GM21423 (cell line): ENCODE results near the gene TPI1.
"Not testable (repeated sequence)": the region's sequence is repeated elsewhere in the genome, so short reads cannot be mapped to it uniquely, and the experiment has no call there.

Source experiments
- ATAC-seq: cut with Tn5 transposase; IDR thresholded peaks from one replicate; pipeline ENCODE4 v1.9.1; 2021; ENCODE audit warnings: mild to moderate bottlenecking, moderate library complexity; ENCODE audit not compliant: unreplicated experiment

TPI1 gene

GRCh38 chr12:6866920-6867412 is 365 bp upstream of the TPI1 start:
- ATAC-seq = no peak

- no peak for ATAC-seq
Measured at GRCh38 chr12:6868211-6869048, 1.1 kb downstream of the TPI1 start.

- no peak for ATAC-seq
Measured at GRCh38 chr12:6869049-6870021, 2.0 kb downstream of the TPI1 start.

- not testable (repeated sequence) for ATAC-seq
Measured at GRCh38 chr12:6870304-6870703, 3.0 kb downstream of the TPI1 start.

- ATAC-seq = no peak
Measured at GRCh38 chr12:6871052-6871957, 4.0 kb downstream of the TPI1 start.

DNA sequence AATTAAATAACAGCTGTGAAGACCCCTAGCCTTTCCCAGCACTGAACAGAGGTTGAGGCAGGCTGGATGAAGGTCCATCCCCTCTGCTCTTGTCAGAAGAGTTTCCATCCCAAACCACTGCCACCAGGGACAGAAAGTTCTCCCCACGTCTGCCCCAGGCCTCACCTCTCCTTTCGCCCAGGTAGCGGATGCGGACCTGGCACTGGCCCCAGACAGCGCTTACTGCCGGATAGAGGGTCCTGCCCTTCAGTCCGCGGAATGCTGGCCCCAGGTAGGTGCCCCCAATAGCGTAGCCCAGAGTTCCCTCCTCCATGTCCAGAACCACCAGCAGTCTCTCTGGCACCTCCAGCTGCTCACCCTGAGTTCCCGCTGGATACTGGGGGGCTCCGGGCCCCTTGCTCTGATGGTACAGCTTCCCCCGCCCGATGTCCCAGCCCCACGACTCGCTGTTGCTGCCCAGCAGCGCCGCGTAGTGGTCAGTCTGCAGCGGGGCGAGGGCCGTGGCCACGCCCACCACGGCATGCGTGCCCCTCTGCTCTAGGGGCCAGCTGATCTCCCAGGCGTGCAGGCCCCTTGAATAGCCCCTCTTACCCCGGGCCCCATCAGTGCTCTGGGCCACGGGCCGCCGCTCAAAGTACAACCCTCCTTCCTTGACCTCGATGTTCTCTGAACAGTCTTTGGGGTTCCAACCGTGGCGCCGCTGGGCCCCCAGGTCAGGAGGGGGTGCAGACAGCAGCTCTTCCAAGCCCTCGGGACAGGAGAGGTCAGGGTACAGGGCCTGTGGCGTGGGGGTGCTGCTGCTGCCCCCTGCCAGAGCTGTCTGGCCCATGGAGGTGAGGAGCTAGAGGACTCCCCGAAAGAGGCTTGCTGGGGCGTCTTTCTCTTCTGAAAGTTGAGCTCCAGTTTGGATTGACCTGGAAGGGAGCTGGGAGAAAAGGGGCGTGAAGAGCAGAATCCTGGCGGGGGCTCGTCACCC is 5.0 kb downstream of the TPI1 start:
- peak; percentile 33 for ATAC-seq

- peak; percentile 74 for ATAC-seq
Measured at GRCh38 chr12:6873094-6874014, 6.0 kb downstream of the TPI1 start, which contains the start of gene SPSB2. Gene SPSB2, minus strand, starts transcription at chr12:6873303. Its CDS starts 402 bp downstream, at chr12:6872901.

DNA sequence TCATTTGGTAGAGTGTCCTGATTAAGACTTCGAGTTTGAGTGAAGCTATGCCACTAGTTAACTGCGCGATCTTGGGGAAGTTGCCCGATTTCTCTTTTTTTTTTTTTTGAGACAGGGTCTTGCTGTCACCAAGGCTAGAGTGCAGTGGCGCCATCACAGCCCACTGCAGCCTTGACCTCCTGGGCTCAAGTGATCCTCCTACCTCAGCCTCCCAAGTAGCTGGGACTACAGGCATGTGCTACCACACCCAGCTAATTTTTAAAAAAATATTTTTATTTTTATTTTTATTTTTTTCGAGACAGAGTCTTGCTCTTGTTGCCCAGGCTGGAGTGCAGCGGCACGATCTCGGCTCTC is 6.7 kb downstream of the TPI1 start:
- ATAC-seq = not testable (repeated sequence)

- ATAC-seq = not testable (repeated sequence)
Measured at GRCh38 chr12:6879824-6880223, 12.5 kb downstream of the TPI1 start.

GRCh38 chr12:6883252-6883651 is 15.9 kb downstream of the TPI1 start:
- ATAC-seq = no peak

DNA sequence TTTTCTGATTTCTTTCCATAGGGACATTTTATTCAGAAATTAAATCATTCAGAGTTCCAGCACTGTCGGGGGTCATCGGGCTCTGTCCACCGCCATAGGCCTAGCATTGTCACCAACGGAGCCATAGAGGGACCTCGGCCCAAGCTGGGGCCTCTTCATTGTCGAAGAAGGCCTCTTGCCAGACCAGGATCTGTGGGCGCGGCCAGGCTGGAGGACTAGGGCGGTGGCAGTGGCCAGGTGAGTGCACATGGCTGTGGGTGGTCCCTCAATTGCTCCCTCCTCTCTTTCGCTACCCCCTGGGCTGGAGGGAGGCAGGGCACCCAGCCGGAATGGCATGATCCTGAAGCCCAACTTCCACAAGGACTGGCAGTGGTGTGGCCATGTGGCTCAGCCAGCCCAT is 16.4 kb downstream of the TPI1 start:
- no peak for ATAC-seq

GRCh38 chr12:6884539-6884938 is 17.2 kb downstream of the TPI1 start:
- ATAC-seq = no peak

DNA sequence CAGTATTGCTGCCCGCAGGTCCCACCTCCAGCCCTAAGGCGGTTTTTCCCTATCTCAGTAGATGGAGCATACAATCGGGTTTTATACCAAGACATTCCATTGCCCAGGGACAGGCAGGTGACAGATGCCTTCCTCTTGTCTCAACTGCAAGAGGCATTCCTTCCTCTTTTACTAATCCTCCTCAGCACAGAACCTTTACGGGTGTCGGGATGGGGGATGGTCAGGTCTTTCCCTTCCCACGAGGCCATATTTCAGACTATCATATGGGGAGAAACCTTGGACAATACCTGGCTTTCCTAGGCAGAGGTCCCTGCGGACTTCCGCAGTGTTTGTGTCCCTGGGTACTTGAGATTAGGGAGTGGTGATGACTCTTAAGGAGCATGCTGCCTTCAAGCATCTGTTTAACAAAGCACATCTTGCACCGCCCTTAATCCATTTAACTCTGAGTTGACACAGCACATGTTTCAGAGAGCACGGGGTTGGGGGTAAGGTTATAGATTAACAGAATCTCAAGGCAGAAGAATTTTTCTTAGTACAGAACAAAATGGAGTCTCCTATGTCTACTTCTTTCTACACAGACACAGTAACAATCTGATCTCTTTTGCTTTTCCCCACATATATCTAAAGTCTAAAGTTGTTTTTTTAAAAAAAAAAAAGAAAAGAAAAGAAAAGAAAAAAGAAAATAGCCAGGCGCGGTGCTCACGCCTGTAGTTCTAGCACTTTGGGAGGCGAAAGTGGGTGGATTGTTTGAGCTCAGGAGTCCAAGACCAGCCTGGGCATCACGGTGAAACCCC is 19.1 kb downstream of the TPI1 start:
- ATAC-seq = not testable (repeated sequence)

GRCh38 chr12:6887460-6887859 is 20.1 kb downstream of the TPI1 start:
- no peak for ATAC-seq

DNA sequence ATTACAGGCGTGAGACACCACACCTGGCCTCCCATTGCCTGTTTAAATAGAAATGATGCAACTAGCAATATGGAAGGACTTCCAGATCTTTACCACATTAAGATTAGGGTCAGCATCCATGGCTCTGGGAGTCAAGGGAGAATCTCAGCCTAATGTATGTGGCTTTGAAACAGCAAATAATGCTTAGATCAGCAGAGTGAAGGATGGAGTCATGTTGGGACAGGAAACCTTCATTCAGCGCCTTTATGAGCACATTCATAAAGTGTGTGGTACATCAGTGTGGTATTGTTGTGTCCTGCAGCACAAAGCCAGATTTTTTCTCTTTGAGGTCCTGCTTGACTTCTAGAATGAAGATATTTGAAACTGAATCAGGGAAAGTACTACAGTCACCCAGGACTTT is 21.0 kb downstream of the TPI1 start:
- no peak for ATAC-seq

DNA sequence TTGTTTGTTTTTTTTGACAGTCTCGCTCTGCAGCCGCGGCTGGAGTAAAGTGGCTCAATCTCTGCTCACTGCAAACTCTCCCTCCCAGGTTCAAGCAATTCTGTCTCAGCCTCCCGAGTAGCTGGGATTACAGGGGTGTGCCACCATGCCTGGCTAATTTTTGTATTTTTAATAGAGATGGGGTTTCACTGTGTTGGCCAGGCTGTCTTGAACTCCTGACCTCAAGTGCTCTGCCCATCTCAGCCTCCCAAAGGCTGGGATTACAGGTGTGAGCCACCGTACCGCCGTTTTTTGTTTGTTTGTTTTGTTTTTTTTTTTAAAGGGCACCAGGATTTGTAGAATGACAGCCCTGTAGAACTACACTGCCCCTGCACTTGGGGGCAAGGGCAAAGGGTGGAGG is 21.5 kb downstream of the TPI1 start:
- not testable (repeated sequence) for ATAC-seq

DNA sequence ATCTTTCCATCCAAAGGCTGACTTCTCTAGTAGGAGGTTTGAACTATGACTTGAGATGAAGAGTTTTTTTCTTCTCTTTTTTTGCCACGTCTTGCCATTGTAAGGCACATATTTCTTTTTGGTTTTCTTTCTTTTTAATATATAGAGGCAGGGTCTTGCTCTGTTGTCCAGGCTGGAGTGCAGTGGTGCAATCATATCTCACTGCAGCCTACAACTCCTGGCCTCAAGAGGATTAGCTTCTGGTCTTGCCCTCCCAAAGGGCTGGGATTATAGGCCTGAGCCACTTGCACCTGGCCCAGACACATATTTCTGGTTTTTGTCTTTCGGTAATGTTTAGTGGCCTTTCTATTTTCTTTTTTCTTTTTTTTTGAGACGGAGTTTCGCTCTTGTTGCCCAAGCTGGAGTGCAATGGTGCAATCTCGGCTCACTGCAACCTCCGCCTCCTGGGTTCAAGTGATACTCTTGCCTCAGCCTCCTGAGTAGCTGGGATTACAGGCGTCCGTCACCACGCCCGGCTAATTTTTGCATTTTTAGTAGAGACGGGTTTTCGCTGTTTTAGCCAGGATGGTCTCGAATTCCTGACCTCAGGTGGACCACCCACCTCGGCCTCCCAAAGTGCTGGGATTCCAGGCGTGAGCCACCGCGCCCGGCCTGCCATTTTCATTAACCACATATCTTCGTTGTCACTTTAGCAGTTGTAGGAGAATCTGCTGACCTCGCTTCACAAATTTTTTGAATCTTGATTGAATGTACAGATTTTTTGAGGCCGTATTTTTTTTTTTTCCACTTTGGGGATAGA is 22.6 kb downstream of the TPI1 start:
- not testable (repeated sequence) for ATAC-seq
